Heart right ventricle (tissue), 16 donors: ENCODE measurements around the gene SCN5A. TPM values are rescaled to one million over a fixed set of nuclear protein-coding genes. Genes with fewer than 3 reads are reported as not detected.
A peak's percentile ranks its signal among the peaks of the same experiment; 100 is the strongest.

ENCODE experiments used
- ATAC-seq, 8 donors: fragments of 200-7000 bp; cut with Tn5 transposase; one replicate each; pipeline ENCODE4 v1.9.1; 2020; ENCODE audit warnings: mild to moderate bottlenecking in 8 of 8, moderate library complexity in 8 of 8, moderate number of reproducible peaks in 1 of 8
- DNase-seq, 2 donors: peaks; one replicate each; pipeline ENCODE4 v3.0.0-alpha.2; 2020
- H3K27ac ChIP-seq, 10 donors: fragments of 200-600 bp; sonication (generic) in 2 of 10; one replicate each; pipeline versions ENCODE4 v1.5.0 to v1.8.0; 2020 to 2022; ENCODE audit warnings: mild to moderate bottlenecking in 3 of 10
- H3K27me3 ChIP-seq, 7 donors: fragments of 200-600 bp; one replicate each; pipeline ENCODE4 v1.8.0; 2021 to 2022; ENCODE audit warnings: mild to moderate bottlenecking in 2 of 7
- H3K36me3 ChIP-seq, 9 donors: fragments of 200-600 bp; sonication (generic) in 1 of 9; one replicate each; pipeline versions ENCODE4 v1.5.0 to v1.8.0; 2020 to 2022; ENCODE audit warnings: mild to moderate bottlenecking in 2 of 9
- H3K4me1 ChIP-seq, 9 donors: fragments of 200-600 bp; sonication (generic) in 1 of 9; one replicate each; pipeline versions ENCODE4 v1.5.0 to v1.8.0; 2020 to 2022; ENCODE audit warnings: mild to moderate bottlenecking in 4 of 9
- H3K4me3 ChIP-seq, 10 donors: fragments of 200-600 bp; sonication (generic) in 2 of 10; one replicate each; pipeline versions ENCODE4 v1.5.0 to v1.8.0; 2020 to 2022; ENCODE audit warnings: mild to moderate bottlenecking in 7 of 10, moderate library complexity in 2 of 10
- H3K9me3 ChIP-seq, 11 donors: fragments of 200-600 bp in 10 of 11; sonication (generic) in 2 of 11; one replicate each; pipeline versions ENCODE4 v1.5.0 to v1.8.0; 2013 to 2022; ENCODE audit warnings: mild to moderate bottlenecking in 2 of 11, control low read depth in 1 of 11, moderate library complexity in 1 of 11
- WGBS, 2 donors: extraction: QIAGEN DNeasy Blood & Tissue Kit; methylation state at CpG; one replicate each; pipeline ENCODE4 v1.1.7; 2013; ENCODE audit warnings: inconsistent platforms in 1 of 2; 5-methylcytosine and 5-hydroxymethylcytosine counted together
- intact Hi-C, 10 donors: fragments of 100-400 bp; cut with DNase I; formaldehyde crosslinking; loops; one replicate each; pipeline versions ENCODE4 v1.11.1 to v1.14.2; 2022
- polyA plus RNA-seq, 2 donors: library from polyadenylated mRNA; stranded (reverse); fragments of 200-250 nt; gene quantifications; one replicate each; pipeline ENCODE4 v1.2.3, GENCODE V29; 2013
- total RNA-seq, 10 donors: library from RNA; stranded (reverse); fragmentation: NEBNext Ultra II Directional in 3 of 10; extraction: Animal tissue kit (Norgen Biotek cat#: 25700) in 3 of 10; gene quantifications; one replicate each; pipeline versions ENCODE4 v1.2.1 to v1.2.4, GENCODE V29; 2021 to 2023
- TF ChIP-seq, protein P1 (sequence below), 9 donors: fragments of 200-600 bp; sonication (generic) in 2 of 9; IDR thresholded peaks; one replicate each; pipeline versions ENCODE4 v1.5.0 to v1.8.0; 2021 to 2022; ENCODE audit warnings: antibody characterized with exemption in 9 of 9, mild to moderate bottlenecking in 5 of 9, moderate library complexity in 1 of 9
- donor health status: Arrhythmogenic right ventricular cardiomyopathy.
- donor health status: ischemic (EF 13 %, LVEDD 7.1; RV severe dilation, severe dysfunction).
- donor health status: healthy with polysubstance abuse.
- donor health status: DM: no; HTN: yes; CAD: no.
- donor health status: DM: no; HTN: no; CAD: no.
- donor health status: ischemic (EF 25% LVEDD 6.9; RV normal size, moderate dysfunction).
- donor health status: ischemic (EF 25% LVEDD 5.7; RV mildly dilated, moderate dysfunction).
- donor health status: healthy.
- donor health status: DM: yes; HTN: yes; CAD: no.
- donor health status: Ischemic cardiomyopathy.
- donor health status: ischemic (EF 35%, LVEDD 5.7; RV mildly dilated, moderate dysfunction).
- donor health status: nonischemic (EF 11% LVEDD 7.7; RV severe dilation, severe dysfunction).
- donor health status: DM: yes; HTN: yes; CAD: no.
- donor health status: PGD.
- donor health status: ischemic (EF 29% LVEDD 5.4; RV normal size, mild dysfunction).
- donor health status: nonischemic (EF 23%, LVEDD 6.1; RV moderate dilation, normal function).

SCN5A gene
- total and polyA plus RNA-seq, 12 donors: 29.9 to 254 (median 177) TPM

DNA sequence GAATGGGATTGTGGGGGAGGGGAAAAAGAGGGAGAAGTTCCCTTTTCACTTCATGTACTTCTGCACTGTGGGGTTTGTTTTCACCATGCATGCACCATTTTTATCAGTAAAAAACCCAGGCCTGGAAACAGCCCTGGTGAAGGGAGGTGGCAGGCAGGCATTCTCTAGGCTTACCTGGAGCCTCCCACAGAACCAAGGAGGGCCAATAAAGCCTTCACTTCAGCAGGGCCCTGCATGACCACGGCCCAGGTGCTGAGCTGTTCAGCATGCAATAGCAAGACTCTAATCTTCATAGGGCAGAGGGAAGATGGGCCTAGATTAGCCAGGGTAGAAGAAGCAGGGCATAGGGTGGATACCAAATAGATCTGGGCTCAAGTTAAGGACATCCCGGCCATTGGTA, 49.6 kb downstream of the SCN5A start:
- intact Hi-C loops: no loop called here
- no peak overlapping the region for H3K4me3 ChIP-seq
- peaks cover 0 to 7% (median 0%) of the 10 kb centered on the region in 11 donors for H3K9me3 ChIP-seq
- peaks cover 0 to 82% (median 0%) of the 10 kb centered on the region in 9 donors for H3K36me3 ChIP-seq
- TF ChIP-seq, protein P1, sequence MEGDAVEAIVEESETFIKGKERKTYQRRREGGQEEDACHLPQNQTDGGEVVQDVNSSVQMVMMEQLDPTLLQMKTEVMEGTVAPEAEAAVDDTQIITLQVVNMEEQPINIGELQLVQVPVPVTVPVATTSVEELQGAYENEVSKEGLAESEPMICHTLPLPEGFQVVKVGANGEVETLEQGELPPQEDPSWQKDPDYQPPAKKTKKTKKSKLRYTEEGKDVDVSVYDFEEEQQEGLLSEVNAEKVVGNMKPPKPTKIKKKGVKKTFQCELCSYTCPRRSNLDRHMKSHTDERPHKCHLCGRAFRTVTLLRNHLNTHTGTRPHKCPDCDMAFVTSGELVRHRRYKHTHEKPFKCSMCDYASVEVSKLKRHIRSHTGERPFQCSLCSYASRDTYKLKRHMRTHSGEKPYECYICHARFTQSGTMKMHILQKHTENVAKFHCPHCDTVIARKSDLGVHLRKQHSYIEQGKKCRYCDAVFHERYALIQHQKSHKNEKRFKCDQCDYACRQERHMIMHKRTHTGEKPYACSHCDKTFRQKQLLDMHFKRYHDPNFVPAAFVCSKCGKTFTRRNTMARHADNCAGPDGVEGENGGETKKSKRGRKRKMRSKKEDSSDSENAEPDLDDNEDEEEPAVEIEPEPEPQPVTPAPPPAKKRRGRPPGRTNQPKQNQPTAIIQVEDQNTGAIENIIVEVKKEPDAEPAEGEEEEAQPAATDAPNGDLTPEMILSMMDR (IDR thresholded peaks at IDR 0.05): no peak
- 83 to 85% methylated on average over 2 of the region's 2 CpGs for WGBS, 2 donors
- no peak overlapping the region for H3K27ac ChIP-seq
- no peaks in the 10 kb centered on the region for H3K4me1 ChIP-seq
- no peaks in the 10 kb centered on the region for H3K27me3 ChIP-seq
- ATAC-seq (no peak), DNase-seq (no peak)

DNA sequence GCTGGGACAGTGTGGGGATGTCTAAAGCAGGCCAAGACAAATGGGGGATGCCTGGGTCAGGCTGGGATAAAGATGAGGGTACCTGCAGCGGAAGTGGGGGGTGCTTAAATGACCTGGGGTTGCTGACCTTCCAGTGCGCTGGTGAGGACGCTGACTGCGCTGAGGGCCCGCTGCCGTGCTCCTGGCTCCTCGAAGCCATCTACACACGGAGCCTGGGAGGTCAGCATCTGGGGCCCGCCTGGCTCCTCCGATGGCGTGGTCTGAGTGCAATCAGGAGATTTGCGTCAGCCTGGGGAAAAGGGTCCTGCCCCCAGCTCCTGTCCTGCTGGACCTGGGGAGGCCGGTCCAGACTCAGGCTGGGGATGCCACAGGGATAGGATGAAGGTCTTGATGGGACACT, 50.7 kb downstream of the SCN5A start:
- H3K4me3 ChIP-seq: no peak overlapping the region
- H3K36me3 ChIP-seq: peaks cover 0 to 80% (median 0%) of the 10 kb centered on the region in 9 donors
- H3K27ac ChIP-seq: no peak overlapping the region
- TF ChIP-seq, protein P1 (IDR thresholded peaks at IDR 0.05): no peak
- H3K27me3 ChIP-seq: no peaks in the 10 kb centered on the region
- intact Hi-C loops: no loop called here
- DNase-seq (no peak), ATAC-seq (peak in 1 of 8 donors; percentile 27)
- H3K4me1 ChIP-seq: no peaks in the 10 kb centered on the region
- peaks cover 0 to 7% (median 0%) of the 10 kb centered on the region in 11 donors for H3K9me3 ChIP-seq
- 92 to 93% methylated on average over 13 of the region's 13 CpGs for WGBS, 2 donors

DNA sequence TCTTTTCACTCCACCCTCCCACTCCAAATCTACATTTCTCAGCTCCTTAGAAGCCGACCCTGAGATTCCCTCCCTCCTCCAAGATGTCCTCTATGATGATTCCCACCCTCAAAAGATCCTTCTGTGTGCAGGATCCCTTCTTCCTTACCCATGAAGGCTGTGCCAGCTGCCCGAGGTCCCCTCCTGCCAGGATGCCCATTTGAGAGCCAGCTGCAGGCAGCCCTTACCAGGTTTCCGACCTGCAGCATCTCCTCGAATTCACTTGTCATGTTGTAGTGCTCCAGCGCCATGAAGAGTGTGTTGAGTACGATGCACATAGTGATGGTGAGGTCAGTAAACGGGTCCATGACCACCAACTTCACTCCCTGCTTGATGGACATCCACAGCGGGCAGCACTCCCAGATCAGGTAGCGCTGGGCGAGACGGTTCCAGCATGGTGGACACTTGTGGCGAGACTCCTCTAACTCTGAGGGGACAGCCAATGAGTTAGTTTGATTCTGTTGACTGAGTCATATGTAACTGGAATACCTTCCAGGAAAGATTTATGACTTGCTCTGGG, 51.9 kb downstream of the SCN5A start:
- intact Hi-C loops: no loop called here
- TF ChIP-seq, protein P1 (IDR thresholded peaks at IDR 0.05): no peak

DNA sequence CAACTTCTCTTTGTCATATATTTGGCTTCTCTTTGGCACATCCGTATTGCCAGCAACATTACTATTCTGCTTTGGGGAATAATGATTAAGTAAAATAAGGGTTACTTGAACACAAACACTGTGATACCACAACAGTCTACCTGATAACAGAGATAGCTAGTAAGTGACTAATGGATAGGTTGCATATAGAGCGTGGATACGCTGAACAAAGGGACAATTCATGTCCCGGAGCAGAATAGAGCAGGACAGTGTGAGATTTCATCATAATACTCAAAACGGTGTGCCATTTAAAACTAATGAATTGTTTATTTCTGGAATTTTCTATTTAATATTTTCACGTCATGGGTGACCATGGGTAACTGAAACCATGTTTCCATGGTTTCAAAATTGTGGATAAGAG, 54.1 kb downstream of the SCN5A start:
- whole genome bisulfite sequencing, 2 donors: 72 to 80% methylated on average over 6 of the region's 6 CpGs
- ATAC-seq (no peak), DNase-seq (no peak)
- Histone ChIP-seq H3K27me3 (no peaks in the 10 kb centered on the region), H3K9me3 (no peaks in the 10 kb centered on the region), H3K4me1 (peaks cover 0 to 5% (median 0%) of the 10 kb centered on the region in 9 donors), H3K27ac (no peak overlapping the region), H3K36me3 (peaks cover 0 to 53% (median 0%) of the 10 kb centered on the region in 9 donors), H3K4me3 (no peak overlapping the region)
- intact Hi-C loops: no loop called here
- TF ChIP-seq, protein P1 (IDR thresholded peaks at IDR 0.05): no peak

More for the DNA sequence above, 51.9 kb downstream of the SCN5A start:
- H3K9me3 ChIP-seq: peaks cover 0 to 7% (median 0%) of the 10 kb centered on the region in 11 donors
- H3K4me1 ChIP-seq: no peaks in the 10 kb centered on the region
- ATAC-seq: peak in 1 of 8 donors; percentile 11
- WGBS, 2 donors: 91 to 92% methylated on average over 12 of the region's 12 CpGs
- no peak overlapping the region for H3K27ac ChIP-seq
- H3K4me3 ChIP-seq: no peak overlapping the region
- no peak for DNase-seq
- peaks cover 0 to 74% (median 0%) of the 10 kb centered on the region in 9 donors for H3K36me3 ChIP-seq
- H3K27me3 ChIP-seq: no peaks in the 10 kb centered on the region
